GM21381 (cell line): ENCODE results near the gene ADAMTS12.

Experiments
- ATAC-seq: cut with Tn5 transposase; IDR thresholded peaks from one replicate; pipeline ENCODE4 v1.9.1; 2021; ENCODE audit warnings: mild to moderate bottlenecking, moderate library complexity; ENCODE audit not compliant: unreplicated experiment

The ADAMTS12 gene, protein sequence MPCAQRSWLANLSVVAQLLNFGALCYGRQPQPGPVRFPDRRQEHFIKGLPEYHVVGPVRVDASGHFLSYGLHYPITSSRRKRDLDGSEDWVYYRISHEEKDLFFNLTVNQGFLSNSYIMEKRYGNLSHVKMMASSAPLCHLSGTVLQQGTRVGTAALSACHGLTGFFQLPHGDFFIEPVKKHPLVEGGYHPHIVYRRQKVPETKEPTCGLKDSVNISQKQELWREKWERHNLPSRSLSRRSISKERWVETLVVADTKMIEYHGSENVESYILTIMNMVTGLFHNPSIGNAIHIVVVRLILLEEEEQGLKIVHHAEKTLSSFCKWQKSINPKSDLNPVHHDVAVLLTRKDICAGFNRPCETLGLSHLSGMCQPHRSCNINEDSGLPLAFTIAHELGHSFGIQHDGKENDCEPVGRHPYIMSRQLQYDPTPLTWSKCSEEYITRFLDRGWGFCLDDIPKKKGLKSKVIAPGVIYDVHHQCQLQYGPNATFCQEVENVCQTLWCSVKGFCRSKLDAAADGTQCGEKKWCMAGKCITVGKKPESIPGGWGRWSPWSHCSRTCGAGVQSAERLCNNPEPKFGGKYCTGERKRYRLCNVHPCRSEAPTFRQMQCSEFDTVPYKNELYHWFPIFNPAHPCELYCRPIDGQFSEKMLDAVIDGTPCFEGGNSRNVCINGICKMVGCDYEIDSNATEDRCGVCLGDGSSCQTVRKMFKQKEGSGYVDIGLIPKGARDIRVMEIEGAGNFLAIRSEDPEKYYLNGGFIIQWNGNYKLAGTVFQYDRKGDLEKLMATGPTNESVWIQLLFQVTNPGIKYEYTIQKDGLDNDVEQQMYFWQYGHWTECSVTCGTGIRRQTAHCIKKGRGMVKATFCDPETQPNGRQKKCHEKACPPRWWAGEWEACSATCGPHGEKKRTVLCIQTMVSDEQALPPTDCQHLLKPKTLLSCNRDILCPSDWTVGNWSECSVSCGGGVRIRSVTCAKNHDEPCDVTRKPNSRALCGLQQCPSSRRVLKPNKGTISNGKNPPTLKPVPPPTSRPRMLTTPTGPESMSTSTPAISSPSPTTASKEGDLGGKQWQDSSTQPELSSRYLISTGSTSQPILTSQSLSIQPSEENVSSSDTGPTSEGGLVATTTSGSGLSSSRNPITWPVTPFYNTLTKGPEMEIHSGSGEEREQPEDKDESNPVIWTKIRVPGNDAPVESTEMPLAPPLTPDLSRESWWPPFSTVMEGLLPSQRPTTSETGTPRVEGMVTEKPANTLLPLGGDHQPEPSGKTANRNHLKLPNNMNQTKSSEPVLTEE (N-terminal part only)

DNA sequence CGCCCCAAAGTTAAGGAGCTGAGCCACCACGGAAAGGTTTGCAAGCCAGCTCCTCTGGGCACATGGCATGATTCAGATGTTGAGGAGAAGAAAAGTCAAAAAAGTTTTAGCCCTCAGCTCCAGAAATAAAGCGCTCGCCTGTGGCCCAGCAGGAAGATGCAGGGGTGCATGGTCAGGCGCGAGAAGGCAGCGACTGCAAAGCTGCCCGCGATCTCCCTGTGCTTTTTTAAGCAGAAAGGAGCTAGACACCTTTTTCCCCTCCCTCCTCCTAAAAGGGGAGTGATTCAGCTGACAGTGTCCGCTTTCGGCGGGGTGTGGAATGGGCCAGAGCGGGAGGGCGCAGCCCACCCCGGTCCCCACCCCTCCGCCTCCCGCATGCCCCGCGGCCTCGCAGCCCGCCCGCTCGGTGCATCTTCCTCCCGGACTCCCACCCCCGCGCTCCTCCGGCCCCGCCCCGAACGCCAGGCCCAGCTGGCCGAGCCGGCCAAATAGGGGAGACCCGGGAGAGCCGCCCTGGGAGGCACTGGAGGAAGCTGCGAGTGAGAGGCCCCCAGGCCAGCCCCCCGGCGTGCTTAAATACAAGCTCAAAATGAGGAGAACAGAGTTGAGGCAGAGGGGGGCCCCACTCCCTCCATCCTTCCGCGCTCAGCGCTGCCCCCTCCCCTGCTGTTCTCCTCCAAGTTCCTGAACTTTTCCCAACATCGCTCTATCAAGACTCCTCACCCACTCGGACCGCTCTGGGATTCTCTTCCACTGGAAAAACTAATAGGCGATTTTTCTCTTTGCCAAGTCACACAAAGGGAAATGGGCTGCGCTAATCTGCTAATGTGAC lies at the start of gene ADAMTS12:
Gene ADAMTS12 (minus strand): TSS at position 203 of the 832 bp plus-strand sequence. CDS start 134 bp downstream, at position 69.
- no peak for ATAC-seq

DNA sequence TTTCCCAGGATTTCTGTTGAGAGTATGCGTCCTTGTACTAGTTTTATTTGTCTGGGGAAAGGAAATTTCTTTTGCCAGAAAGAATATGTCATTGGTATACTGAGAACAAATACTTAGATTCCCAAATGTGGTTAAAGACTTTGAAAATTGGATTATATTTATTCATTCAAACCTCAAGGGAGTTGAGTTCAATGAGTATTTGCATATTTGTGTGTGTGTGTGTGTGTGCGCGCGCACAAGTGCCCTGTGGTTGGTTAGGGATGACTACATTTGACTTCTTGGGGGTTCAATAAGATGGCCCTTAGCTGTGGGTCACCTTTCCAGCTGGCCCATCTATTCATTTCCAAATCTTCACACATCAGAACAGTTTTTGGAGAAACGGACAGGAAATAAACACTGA lies 49.3 kb upstream of the ADAMTS12 start:
- no peak for ATAC-seq

DNA sequence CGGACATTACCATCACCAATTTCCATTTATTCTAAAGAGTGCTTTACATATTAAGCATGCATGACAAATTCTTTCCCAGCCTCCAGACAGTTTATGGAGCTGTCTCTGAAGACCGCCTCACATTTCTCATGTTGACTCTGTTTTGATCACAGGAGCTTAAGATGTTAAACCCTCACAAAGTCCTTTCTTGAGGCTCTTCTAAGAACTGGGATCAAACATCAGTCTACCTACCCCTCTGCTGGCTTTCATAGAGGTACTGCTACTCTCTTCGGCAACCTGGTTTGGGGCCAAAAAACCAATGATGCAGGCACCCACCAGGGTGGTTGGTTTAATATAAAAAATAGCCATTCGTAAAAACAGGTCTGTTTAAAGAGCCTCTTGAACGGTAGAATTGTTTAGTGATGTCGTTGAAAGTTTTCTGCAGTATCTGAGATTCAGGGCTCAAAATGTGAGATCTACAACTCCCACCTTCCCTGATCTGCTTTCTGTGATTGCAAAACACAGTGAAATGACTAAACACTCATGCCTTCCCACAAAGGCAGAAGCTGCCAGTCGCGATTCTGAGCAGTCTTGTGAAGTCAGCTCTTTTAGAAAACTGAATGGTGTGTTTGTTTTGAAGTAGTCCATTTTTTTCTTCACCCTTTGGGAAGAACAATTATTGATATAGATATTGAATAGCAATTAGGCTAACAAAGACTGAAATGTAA lies 47.9 kb upstream of the ADAMTS12 start:
- ATAC-seq, result no peak

DNA sequence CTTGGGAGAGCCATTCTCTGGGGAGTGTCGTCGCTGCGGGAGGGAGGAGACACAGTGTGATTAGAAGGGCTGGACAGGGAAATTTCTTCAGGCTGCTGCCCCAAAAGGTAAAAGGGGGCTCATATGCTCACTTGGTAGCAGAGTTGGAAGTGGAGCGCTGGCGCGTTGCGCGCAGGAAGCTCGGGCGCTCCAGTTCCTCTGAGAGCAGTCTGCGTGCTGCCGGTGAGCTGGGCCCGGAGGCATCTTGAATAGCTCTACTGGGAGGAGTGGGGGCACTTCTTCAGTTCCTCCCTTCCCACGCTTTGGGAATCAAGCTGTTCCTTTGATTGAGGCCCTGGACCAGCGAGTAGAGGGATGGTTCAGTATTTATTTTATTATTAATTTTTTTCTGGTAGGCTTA lies 47.1 kb upstream of the ADAMTS12 start:
- no peak for ATAC-seq

DNA sequence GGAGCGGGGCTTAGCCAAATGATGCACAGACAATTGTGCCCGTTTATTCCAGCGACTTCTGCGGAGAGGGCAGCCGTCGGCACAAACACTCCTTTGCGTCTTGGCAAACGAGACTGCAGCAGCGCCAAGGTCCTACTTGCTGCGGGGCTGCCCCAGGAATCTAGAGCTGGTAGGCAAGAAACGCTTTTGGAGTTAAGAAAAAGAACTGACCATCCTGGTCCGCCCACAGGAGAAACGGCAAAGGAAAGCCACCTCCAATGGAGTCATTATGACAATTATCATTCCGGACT lies 46.7 kb upstream of the ADAMTS12 start:
- no peak for ATAC-seq

DNA sequence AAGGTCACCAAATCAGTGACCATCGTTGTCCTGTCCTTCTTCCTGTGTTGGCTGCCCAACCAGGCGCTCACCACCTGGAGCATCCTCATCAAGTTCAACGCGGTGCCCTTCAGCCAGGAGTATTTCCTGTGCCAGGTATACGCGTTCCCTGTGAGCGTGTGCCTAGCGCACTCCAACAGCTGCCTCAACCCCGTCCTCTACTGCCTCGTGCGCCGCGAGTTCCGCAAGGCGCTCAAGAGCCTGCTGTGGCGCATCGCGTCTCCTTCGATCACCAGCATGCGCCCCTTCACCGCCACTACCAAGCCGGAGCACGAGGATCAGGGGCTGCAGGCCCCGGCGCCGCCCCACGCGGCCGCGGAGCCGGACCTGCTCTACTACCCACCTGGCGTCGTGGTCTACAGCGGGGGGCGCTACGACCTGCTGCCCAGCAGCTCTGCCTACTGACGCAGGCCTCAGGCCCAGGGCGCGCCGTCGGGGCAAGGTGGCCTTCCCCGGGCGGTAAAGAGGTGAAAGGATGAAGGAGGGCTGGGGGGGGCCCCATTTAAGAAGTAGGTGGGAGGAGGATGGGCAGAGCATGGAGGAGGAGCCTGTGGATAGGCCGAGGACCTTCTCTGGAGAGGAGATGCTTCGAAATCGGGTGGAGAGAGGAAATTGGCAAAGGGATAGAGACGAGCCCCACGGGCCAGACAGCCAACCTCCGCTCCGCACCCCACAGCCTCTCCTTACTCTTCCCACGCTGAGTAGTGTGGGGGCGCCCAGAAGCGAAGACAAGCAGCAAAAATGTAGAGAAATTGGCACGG lies 46.1 kb upstream of the ADAMTS12 start:
- ATAC-seq, result no peak

DNA sequence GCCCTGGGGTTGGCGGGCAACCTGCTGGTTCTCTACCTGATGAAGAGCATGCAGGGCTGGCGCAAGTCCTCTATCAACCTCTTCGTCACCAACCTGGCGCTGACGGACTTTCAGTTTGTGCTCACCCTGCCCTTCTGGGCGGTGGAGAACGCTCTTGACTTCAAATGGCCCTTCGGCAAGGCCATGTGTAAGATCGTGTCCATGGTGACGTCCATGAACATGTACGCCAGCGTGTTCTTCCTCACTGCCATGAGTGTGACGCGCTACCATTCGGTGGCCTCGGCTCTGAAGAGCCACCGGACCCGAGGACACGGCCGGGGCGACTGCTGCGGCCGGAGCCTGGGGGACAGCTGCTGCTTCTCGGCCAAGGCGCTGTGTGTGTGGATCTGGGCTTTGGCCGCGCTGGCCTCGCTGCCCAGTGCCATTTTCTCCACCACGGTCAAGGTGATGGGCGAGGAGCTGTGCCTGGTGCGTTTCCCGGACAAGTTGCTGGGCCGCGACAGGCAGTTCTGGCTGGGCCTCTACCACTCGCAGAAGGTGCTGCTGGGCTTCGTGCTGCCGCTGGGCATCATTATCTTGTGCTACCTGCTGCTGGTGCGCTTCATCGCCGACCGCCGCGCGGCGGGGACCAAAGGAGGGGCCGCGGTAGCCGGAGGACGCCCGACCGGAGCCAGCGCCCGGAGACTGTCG lies 45.4 kb upstream of the ADAMTS12 start:
- no peak for ATAC-seq

DNA sequence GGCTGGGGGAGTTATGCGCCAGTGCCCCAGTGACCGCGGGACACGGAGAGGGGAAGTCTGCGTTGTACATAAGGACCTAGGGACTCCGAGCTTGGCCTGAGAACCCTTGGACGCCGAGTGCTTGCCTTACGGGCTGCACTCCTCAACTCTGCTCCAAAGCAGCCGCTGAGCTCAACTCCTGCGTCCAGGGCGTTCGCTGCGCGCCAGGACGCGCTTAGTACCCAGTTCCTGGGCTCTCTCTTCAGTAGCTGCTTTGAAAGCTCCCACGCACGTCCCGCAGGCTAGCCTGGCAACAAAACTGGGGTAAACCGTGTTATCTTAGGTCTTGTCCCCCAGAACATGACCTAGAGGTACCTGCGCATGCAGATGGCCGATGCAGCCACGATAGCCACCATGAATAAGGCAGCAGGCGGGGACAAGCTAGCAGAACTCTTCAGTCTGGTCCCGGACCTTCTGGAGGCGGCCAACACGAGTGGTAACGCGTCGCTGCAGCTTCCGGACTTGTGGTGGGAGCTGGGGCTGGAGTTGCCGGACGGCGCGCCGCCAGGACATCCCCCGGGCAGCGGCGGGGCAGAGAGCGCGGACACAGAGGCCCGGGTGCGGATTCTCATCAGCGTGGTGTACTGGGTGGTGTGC lies 44.7 kb upstream of the ADAMTS12 start, which contains the start of gene RXFP3:
Gene RXFP3 (plus strand): TSS at position 6 of the 636 bp plus-strand sequence. CDS start 355 bp downstream, at position 361.
- no peak for ATAC-seq

DNA sequence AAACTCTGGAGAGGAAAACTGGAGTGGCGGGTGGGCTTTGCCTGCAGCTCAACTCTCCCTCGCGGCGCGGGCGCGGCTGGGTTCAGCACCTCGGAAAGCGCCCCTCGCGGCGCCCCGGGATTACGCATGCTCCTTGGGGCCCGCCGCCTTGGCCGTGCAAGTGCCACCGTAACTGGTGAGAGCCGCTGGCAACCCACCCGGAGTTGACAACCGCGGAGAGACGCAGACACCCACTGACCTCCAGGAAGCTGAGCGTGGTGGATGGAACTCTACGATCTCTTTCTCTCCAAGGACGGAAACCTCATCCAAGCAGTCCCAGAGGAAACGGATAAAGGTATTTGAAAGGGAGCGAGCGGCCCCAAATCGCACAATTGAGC lies 44.2 kb upstream of the ADAMTS12 start:
- no peak for ATAC-seq

DNA sequence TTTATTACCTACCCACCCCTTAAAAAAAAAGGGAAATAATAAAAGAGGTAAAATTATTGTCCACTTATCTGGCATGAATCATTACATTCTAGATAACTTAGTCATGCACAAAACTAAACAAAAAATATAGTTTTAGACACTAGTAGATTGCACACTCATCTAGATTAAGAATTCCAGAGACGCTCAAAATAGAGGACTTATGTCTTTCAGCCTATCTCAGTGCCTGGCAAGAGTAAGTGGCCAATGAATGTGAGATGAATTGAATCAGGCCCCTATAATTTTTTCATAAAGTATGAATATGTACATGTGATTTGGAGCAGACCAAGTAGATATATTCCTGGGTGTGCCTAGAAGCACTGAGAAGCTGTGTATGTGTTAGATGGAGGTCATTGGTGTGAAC lies 42.4 kb upstream of the ADAMTS12 start:
- ATAC-seq, result peak; percentile 14

DNA sequence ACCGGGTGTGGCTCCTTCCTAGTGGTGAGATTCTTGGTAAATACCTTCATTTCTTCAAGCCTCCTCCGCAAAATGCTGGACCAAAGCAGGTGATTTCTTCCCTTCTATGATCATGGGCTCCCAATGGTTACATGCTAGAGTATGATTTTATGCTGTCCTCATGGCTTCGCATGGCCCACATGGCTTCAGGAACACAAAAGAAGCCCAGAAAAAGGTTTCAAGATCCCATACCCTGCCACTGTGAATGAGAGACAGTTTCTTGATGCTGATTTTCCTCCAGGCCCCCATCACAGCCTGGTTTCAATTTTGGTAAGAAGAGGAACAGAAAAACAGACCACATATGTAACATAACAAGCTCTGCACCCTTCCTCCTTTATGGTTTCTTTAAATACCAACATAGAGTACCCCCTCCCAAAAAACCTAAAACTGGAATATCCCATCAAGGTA lies 42.0 kb upstream of the ADAMTS12 start:
- peak; percentile 86 for ATAC-seq

DNA sequence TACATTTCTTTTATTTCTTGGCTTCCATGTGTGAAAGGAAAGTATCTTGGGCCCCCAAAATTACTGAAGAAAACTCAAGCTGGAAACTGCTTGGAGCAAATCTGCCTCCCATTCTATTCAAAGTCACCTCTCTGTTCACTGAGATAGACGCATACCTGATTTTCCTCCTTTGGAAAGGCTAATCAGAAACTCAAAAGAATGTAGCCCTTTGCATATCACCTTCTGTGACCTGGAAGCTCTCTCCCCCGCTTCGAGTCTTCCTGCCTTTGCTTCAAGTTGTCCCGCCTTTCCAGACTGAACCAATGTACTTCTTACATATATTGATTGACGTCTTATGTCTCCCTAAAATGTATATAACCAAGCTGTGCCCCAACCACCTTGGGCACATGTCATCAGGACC lies 39.3 kb upstream of the ADAMTS12 start:
- ATAC-seq, result no peak

DNA sequence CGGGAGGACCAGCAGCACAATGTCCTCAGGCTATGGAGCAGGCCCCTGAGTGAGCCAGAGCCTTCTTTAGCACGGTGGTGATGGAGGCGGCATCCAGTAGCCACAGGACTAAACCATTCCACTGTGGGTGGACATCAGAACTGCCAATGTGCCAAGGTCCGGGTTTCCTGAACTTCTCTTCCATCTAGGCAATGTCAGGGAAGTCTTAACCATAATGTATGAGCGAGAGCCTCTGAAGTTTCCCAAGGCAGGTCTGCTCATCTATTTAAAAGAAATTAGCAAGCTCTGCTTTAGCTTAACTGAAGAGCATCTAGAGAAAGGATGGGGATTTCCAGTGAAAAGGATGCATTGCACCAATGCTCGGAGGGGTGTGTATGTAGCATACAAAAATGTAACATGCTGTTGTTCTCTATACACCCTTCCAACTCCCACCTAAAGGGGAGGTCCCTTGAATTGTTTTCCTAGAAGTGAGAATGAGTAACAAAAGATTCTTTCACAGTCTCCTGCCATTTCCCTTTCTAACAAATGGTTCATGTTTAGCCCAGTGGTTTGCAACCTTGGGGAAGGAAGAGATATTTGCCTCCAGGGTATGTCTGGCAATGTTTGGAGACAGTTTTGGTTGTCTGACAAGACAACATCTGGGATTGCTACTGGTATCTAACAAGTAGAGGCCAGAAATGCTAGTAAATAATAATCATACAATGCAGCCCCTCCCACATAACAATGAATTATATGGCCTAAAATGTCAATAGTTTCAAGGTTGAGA lies 38.3 kb upstream of the ADAMTS12 start:
- no peak for ATAC-seq

DNA sequence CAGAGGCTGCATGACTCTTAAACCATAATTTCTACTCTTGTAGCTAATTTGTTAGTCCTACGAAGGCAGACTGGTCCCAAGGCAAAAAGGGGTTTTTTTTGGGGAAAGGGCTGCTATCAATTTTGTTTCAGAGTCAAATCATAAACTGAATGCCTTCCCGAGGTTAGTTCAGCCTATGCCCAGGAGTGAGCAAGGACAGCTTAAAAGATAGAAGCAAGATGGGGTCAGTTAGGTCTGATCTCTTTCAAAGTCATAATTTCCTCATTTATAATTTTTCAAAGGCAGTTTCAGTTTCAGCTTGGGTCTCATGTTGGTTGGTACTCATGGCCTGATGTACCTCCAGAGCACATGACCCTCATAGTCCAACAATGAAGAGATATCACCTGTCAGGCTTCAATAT lies 36.5 kb upstream of the ADAMTS12 start:
- no peak for ATAC-seq

DNA sequence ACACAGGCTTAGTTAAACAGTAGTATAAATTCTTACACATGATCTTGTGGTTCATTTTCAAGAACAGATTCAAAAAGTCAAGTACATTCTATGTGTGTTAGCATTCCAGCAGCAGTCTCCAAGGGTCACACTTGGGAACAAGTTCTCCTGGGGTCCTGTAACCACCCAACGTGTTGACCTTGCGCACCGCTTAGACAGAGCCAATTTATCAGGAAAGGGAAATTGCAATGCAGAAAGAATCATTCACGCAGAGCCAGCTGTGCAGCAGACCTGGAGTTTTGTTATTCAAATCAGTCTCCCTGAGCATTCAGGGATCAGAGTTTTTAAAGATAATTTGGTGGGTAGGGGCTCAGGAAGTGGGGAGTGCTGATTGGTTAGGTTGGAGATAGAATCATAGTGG lies 35.9 kb upstream of the ADAMTS12 start:
- ATAC-seq, result no peak

DNA sequence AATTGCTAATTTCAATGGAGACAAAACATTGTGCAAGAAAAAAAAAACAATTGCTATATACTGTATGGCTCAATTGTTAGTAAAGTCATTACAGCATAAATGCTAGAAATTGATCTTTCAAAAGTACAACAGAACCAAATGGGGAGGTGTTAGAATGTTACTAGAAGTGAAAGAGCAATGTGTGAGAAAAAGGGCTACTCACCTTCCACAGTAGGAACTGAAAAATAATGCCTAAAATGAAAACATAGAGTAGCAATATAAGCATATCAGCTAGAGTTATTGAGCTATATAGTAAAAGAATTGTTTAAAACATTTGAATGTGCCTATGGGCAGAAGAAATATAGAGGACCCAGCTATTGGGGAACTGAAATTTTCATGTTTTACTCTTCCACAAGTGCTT lies 33.5 kb upstream of the ADAMTS12 start:
- ATAC-seq, result peak; percentile 58

DNA sequence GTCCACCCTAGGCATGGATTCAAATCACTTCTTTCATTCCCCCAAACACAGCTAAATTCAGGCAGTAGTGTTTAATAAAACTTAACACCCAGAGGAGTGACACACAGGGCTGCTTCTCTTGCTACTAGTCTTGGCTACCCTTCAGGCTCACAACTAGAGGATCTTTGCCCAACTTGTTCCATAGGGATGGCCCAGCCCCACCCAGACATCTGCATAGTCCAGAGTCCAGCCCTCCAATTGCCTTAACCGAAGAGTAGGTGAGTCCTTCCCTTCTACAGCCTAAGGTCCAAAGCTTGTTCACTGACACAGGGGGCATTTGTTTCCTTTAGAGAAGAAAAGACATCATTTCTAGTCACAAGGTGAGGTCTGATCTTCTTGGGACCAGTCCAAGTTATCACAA lies 29.2 kb upstream of the ADAMTS12 start:
- ATAC-seq, result no peak
